Skeletal muscle tissue (tissue), 4 donors: ENCODE data around the gene AKAP6. TPM values are rescaled to one million over a fixed set of nuclear protein-coding genes. Genes with fewer than 3 reads are reported as not detected.
A peak's percentile ranks its signal among the peaks of the same experiment; 100 is the strongest.

Experiments used
- H3K27ac ChIP-seq: one replicate; pipeline ENCODE4 v1.7.0; 2013; ENCODE audit warnings: mild to moderate bottlenecking, low read depth, low read length, inconsistent platforms
- H3K27me3 ChIP-seq, 3 donors: one replicate each; pipeline ENCODE4 v1.7.0; 2013; ENCODE audit warnings: low read length in 3 of 3; ENCODE audit not compliant: control insufficient read depth in 3 of 3, insufficient read depth in 3 of 3
- H3K36me3 ChIP-seq, 3 donors: one replicate each; pipeline ENCODE4 v1.7.0; 2013; ENCODE audit warnings: low read length in 3 of 3; ENCODE audit not compliant: control insufficient read depth in 3 of 3, insufficient read depth in 3 of 3
- H3K4me1 ChIP-seq, 3 donors: one replicate each; pipeline ENCODE4 v1.7.0; 2013; ENCODE audit warnings: low read length in 3 of 3, mild to moderate bottlenecking in 3 of 3; ENCODE audit not compliant: control insufficient read depth in 3 of 3, insufficient read depth in 3 of 3
- H3K4me3 ChIP-seq, 3 donors: one replicate each; pipeline ENCODE4 v1.7.0; 2013; ENCODE audit warnings: low read length in 3 of 3
- H3K9ac ChIP-seq, 3 donors: one replicate each; pipeline ENCODE4 v1.7.0; 2013; ENCODE audit warnings: low read length in 3 of 3, mild to moderate bottlenecking in 3 of 3, moderate library complexity in 2 of 3, low read depth in 1 of 3
- H3K9me3 ChIP-seq, 3 donors: one replicate each; pipeline ENCODE4 v1.7.0; 2013; ENCODE audit warnings: low read length in 3 of 3; ENCODE audit not compliant: control insufficient read depth in 3 of 3
- total RNA-seq: library from RNA; depleted of rRNA; stranded (reverse); fragments of >200 nt; gene quantifications from one replicate; pipeline ENCODE4 v1.2.3, GENCODE V29; 2014
- donor health status: Osteomylitis.

AKAP6 gene
- total RNA-seq = 102 TPM

GRCh38 chr14:32329146-32329545 lies at the start of gene AKAP6:
Gene AKAP6 (plus strand): TSS chr14:32329298. CDS start chr14:32433494, 104,196 bp downstream.
- H3K27ac ChIP-seq = no peak within 1 kb of the TSS
- H3K27me3 ChIP-seq = no peaks in the 10 kb centered on the region
- peaks cover 0 to 4% (median 0%) of the 10 kb centered on the region in 3 donors for H3K4me1 ChIP-seq
- H3K9me3 ChIP-seq = no peaks in the 10 kb centered on the region
- no peak within 1 kb of the TSS for H3K4me3 ChIP-seq
- H3K9ac ChIP-seq = peak within 1 kb of the TSS in 1 of 3 donors; percentile 12
- H3K36me3 ChIP-seq = no peaks in the 10 kb centered on the region

GRCh38 chr14:32286602-32287001 lies 42.5 kb upstream of the AKAP6 start:
- Histone ChIP-seq H3K9ac (no peak overlapping the region), H3K4me1 (no peaks in the 10 kb centered on the region), H3K9me3 (no peaks in the 10 kb centered on the region), H3K36me3 (no peaks in the 10 kb centered on the region), H3K27ac (no peak overlapping the region), H3K4me3 (no peak overlapping the region), H3K27me3 (no peaks in the 10 kb centered on the region)

- H3K4me1 ChIP-seq = no peaks in the 10 kb centered on the region
- no peak overlapping the region for H3K9ac ChIP-seq
- no peaks in the 10 kb centered on the region for H3K36me3 ChIP-seq
- no peak overlapping the region for H3K27ac ChIP-seq
- no peaks in the 10 kb centered on the region for H3K27me3 ChIP-seq
- no peak overlapping the region for H3K4me3 ChIP-seq
- no peaks in the 10 kb centered on the region for H3K9me3 ChIP-seq
Measured at GRCh38 chr14:32296366-32296765, 32.7 kb upstream of the AKAP6 start.

GRCh38 chr14:32298346-32298745 lies 30.8 kb upstream of the AKAP6 start:
- no peaks in the 10 kb centered on the region for H3K36me3 ChIP-seq
- H3K27ac ChIP-seq = no peak overlapping the region
- H3K4me1 ChIP-seq = no peaks in the 10 kb centered on the region
- H3K9ac ChIP-seq = no peak overlapping the region
- no peaks in the 10 kb centered on the region for H3K27me3 ChIP-seq
- H3K9me3 ChIP-seq = no peaks in the 10 kb centered on the region
- H3K4me3 ChIP-seq = no peak overlapping the region

- Histone ChIP-seq H3K27me3 (no peaks in the 10 kb centered on the region), H3K4me1 (no peaks in the 10 kb centered on the region), H3K4me3 (no peak overlapping the region), H3K27ac (no peak overlapping the region), H3K9ac (peak overlapping the region in 1 of 3 donors; percentile 20), H3K36me3 (no peaks in the 10 kb centered on the region), H3K9me3 (no peaks in the 10 kb centered on the region)
Measured at GRCh38 chr14:32300136-32300535, 29.0 kb upstream of the AKAP6 start.

- no peaks in the 10 kb centered on the region for H3K4me1 ChIP-seq
- no peak overlapping the region for H3K27ac ChIP-seq
- H3K9ac ChIP-seq = no peak overlapping the region
- no peaks in the 10 kb centered on the region for H3K27me3 ChIP-seq
- H3K9me3 ChIP-seq = no peaks in the 10 kb centered on the region
- no peak overlapping the region for H3K4me3 ChIP-seq
- H3K36me3 ChIP-seq = no peaks in the 10 kb centered on the region
Measured at GRCh38 chr14:32303865-32304264, 25.2 kb upstream of the AKAP6 start.

GRCh38 chr14:32304296-32304695 lies 24.8 kb upstream of the AKAP6 start:
- no peak overlapping the region for H3K9ac ChIP-seq
- H3K36me3 ChIP-seq = no peaks in the 10 kb centered on the region
- no peak overlapping the region for H3K27ac ChIP-seq
- H3K4me1 ChIP-seq = no peaks in the 10 kb centered on the region
- no peaks in the 10 kb centered on the region for H3K9me3 ChIP-seq
- H3K4me3 ChIP-seq = no peak overlapping the region
- no peaks in the 10 kb centered on the region for H3K27me3 ChIP-seq

GRCh38 chr14:32306549-32306948 lies 22.5 kb upstream of the AKAP6 start:
- Histone ChIP-seq H3K9ac (no peak overlapping the region), H3K27ac (no peak overlapping the region), H3K4me1 (peaks cover 2 to 4% (median 3%) of the 10 kb centered on the region in 3 donors), H3K9me3 (no peaks in the 10 kb centered on the region), H3K4me3 (no peak overlapping the region), H3K27me3 (no peaks in the 10 kb centered on the region), H3K36me3 (no peaks in the 10 kb centered on the region)

- Histone ChIP-seq H3K4me3 (no peak overlapping the region), H3K9me3 (no peaks in the 10 kb centered on the region), H3K9ac (no peak overlapping the region), H3K4me1 (peaks cover 2 to 9% (median 7%) of the 10 kb centered on the region in 3 donors), H3K27ac (no peak overlapping the region), H3K27me3 (no peaks in the 10 kb centered on the region), H3K36me3 (no peaks in the 10 kb centered on the region)
Measured at GRCh38 chr14:32307881-32308582, 21.1 kb upstream of the AKAP6 start.

GRCh38 chr14:32310876-32311275 lies 18.2 kb upstream of the AKAP6 start:
- Histone ChIP-seq H3K36me3 (no peaks in the 10 kb centered on the region), H3K9ac (no peak overlapping the region), H3K27me3 (no peaks in the 10 kb centered on the region), H3K4me1 (peaks cover 2 to 9% (median 7%) of the 10 kb centered on the region in 3 donors), H3K4me3 (no peak overlapping the region), H3K27ac (no peak overlapping the region), H3K9me3 (no peaks in the 10 kb centered on the region)
